SK-N-SH treated with all-trans-retinoic acid at 6 μM for 48 hours (cell line): Measurements from ENCODE around the gene PRPF31.

Experiments used
- OSR1 ChIP-seq: fragments of 250-450 bp; sonication (Bioruptor Pico); IDR thresholded peaks from 2 replicates; pipeline ENCODE4 v1.8.0; 2022; ENCODE audit warnings: moderate library complexity, mild to moderate bottlenecking, inconsistent platforms
- PPARA ChIP-seq: fragments of 250-450 bp; sonication (Bioruptor Pico); IDR thresholded peaks from 2 replicates; pipeline ENCODE4 v1.5.0; 2020; ENCODE audit warnings: mild to moderate bottlenecking, borderline replicate concordance
- ZFP3 ChIP-seq: fragments of 250-450 bp; sonication (Bioruptor Pico); IDR thresholded peaks from 2 replicates; pipeline ENCODE4 v1.5.0; 2020; ENCODE audit warnings: mild to moderate bottlenecking, moderate library complexity
- ZFP30 ChIP-seq: fragments of 450-650 bp; formaldehyde crosslinking; IDR thresholded peaks from 2 replicates; pipeline ENCODE4 v1.5.0; 2022; ENCODE audit warnings: mild to moderate bottlenecking, moderate library complexity

DNA sequence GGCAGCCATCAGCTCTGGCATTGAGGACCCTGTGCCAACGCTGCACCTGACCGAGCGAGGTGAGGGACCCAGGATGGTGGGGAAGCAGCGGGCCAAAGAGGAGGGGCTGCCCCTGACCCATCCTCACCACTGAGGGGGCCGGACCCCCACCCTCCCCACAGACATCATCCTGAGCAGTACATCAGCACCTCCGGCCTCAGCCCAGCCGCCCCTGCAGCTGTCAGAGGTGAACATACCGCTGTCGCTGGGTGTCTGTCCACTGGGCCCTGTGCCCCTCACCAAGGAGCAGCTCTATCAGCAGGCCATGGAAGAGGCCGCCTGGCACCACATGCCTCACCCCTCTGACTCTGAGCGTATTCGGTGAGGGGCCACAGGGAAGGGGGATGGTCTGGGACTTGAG lies 36.7 kb downstream of the PRPF31 start:
- TF ChIP-seq OSR1 (CRISPR knock-in tag), result no peak
- TF ChIP-seq ZFP3 (CRISPR knock-in tag), result no peak
- no peak for TF ChIP-seq ZFP30
- no peak for TF ChIP-seq PPARA (CRISPR knock-in tag)
